ENCODE data around the gene HPCAL1. TPM values are rescaled to one million over a fixed set of nuclear protein-coding genes. Genes with fewer than 3 reads are reported as not detected.

The HPCAL1 gene
- total RNA-seq, 6 experiments from 2014 or later = 23.1 to 68.8 (median 29.1) TPM

DNA sequence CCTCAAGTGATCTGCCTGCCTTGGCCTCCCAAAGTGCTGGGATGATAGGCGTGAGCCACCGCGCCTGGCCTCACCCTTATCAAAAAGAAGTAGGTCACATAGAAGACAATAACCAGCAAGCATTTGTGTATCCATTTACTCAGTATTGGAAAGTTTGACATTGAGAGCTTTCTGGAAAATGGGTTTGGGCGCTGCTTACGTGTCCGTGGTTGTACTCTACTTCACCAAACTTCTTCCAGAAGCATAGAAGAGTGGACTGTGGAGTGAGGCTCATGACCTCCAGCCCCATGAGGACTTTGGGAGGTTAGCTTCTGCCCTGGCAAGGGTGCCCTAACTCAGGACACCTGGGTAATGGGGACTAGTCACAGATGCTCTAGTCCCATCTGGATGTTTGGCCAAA, 149.1 kb downstream of the HPCAL1 start:
- DNase-seq (no peak), ATAC-seq (no peak)
- H3K36me3 ChIP-seq = no peaks in the 10 kb centered on the region
- TF ChIP-seq POLR2A (IDR thresholded peaks at IDR 0.05) = no peak
- TF ChIP-seq, protein P1, sequence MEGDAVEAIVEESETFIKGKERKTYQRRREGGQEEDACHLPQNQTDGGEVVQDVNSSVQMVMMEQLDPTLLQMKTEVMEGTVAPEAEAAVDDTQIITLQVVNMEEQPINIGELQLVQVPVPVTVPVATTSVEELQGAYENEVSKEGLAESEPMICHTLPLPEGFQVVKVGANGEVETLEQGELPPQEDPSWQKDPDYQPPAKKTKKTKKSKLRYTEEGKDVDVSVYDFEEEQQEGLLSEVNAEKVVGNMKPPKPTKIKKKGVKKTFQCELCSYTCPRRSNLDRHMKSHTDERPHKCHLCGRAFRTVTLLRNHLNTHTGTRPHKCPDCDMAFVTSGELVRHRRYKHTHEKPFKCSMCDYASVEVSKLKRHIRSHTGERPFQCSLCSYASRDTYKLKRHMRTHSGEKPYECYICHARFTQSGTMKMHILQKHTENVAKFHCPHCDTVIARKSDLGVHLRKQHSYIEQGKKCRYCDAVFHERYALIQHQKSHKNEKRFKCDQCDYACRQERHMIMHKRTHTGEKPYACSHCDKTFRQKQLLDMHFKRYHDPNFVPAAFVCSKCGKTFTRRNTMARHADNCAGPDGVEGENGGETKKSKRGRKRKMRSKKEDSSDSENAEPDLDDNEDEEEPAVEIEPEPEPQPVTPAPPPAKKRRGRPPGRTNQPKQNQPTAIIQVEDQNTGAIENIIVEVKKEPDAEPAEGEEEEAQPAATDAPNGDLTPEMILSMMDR (IDR thresholded peaks at IDR 0.05) = no peak
- no peaks in the 10 kb centered on the region for H3K27me3 ChIP-seq
- H3K9me3 ChIP-seq = no peaks in the 10 kb centered on the region
- H3K27ac ChIP-seq = peak overlapping the region; percentile 7 to 58 (median 56)
- 95% methylated on average over 6 of the region's 6 CpGs for WGBS (ENCODE audit: insufficient coverage, low coverage, low lambda C conversion rate, missing lambda C conversion rate)
- H3K4me3 ChIP-seq = no peak overlapping the region
- peaks cover 0 to 39% (median 13%) of the 10 kb centered on the region in 4 donors for H3K4me1 ChIP-seq
- intact Hi-C loops (cut with DNase I) = no loop called here

DNA sequence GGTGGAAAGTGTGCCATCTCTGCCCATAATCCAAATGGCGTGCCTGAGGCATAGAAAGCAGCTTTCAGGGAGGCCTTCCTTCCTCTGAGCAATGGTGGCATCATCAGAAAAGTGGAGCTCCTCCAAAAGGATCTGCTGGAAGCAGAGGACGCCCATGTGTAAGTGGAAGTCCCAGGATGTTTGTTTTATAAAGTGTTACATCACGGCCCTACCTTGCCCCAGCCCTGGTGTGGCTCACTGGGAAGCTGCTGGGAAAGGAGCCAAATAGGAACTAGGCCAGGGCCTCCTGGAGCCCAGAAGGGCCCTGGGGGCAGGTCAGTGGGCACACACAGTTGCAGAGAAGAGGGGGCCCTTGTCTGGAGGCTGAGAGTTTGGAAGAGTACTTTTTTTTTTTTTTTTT, 149.6 kb downstream of the HPCAL1 start:
- TF ChIP-seq POLR2A (IDR thresholded peaks at IDR 0.05) = peak; percentile 56
- TF ChIP-seq, protein P1 (IDR thresholded peaks at IDR 0.05) = no peak
- WGBS (ENCODE audit: insufficient coverage, low coverage, low lambda C conversion rate, missing lambda C conversion rate) = 6% methylated on average over 3 of the region's 3 CpGs

DNA sequence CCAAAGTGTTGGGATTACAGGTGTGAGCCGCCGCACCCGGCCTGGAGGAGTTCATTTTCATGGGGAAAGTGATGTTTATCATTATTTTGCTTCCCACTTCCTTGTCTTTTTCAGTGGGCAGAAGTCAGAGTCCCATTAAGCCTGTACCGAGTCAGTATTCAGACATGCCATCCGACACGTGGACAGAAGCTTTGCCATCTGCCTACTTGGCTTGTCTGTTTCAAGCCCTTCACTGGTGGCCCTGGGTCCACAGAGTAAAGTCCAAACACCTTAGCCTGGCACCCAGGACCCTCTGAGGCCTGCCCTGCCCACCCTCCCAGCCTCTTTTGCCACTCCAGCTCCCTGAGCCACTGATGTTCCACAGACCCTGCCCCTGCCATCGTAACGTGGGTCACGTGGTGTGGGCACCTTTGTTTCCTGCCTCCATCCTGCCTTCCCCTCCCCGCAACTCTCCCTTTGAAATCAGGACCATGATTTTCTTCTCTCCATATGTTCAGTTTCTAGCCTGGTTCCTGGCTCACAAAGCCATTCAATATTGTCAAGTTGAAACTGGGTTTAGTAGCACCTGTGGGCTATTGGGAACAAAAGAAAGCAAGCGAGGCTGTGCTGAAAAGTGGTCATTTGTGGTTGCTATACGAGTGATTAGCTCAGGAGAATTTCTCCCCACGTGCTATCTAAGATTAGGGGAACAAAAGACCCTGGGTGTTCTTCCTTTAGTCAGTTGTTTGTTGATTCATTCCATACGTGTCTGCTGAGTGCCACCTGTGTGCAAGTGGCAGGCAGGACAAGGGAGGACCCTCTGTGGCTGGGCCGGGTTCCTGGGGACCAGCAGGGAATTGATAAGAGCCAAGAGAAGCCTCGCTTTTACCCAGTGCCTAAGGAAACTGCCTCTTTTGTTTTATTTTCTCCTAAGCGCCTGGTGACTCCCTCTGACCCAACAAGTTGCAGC, 150.5 kb downstream of the HPCAL1 start:
- Histone ChIP-seq H3K4me1 (peaks cover 0 to 39% (median 11%) of the 10 kb centered on the region in 4 donors), H3K27ac (peak overlapping the region in 1 of 3 donors; percentile 8), H3K27me3 (no peaks in the 10 kb centered on the region), H3K9me3 (no peaks in the 10 kb centered on the region), H3K4me3 (no peak overlapping the region), H3K36me3 (no peaks in the 10 kb centered on the region)
- TF ChIP-seq, protein P1 (IDR thresholded peaks at IDR 0.05) = no peak
- no peak for TF ChIP-seq POLR2A (IDR thresholded peaks at IDR 0.05)
- DNase-seq = no peak
- WGBS (ENCODE audit: insufficient coverage, low coverage, low lambda C conversion rate, missing lambda C conversion rate) = 71% methylated on average over 17 of the region's 17 CpGs
- intact Hi-C loops (cut with DNase I) = no loop called here
- no peak for ATAC-seq

More for the DNA sequence above, 149.6 kb downstream of the HPCAL1 start:
- H3K9me3 ChIP-seq = no peaks in the 10 kb centered on the region
- H3K27me3 ChIP-seq = no peaks in the 10 kb centered on the region
- H3K27ac ChIP-seq = peak overlapping the region; percentile 7 to 58 (median 56)
- intact Hi-C loops (cut with DNase I) = no loop called here
- H3K4me3 ChIP-seq = no peak overlapping the region
- peak; percentile 80 to 94 (median 88) for DNase-seq
- ATAC-seq = peak; percentile 34 to 64 (median 48)
- H3K36me3 ChIP-seq = no peaks in the 10 kb centered on the region
- H3K4me1 ChIP-seq = peaks cover 0 to 35% (median 11%) of the 10 kb centered on the region in 4 donors

DNA sequence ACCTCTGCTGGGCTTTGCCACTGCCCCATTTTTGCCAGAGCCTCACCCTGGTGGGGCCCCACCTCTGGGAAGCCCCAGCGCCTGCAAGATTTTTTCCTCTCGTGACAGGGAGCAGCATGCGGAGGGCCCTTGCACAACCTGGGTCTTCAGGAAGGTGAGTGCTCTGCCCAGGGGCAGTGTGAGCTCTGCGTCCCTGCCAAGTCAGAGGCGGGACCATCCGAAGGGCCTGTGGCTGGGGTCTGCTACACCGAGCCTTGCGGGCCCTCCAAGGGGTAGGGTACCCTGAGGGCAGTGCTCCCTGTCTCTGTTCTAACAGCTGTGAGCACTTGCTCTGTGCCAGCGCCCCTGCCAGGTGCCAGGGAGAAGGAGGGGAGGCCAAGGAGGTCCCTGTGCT, 151.2 kb downstream of the HPCAL1 start:
- Histone ChIP-seq H3K36me3 (no peaks in the 10 kb centered on the region), H3K4me1 (peaks cover 0 to 39% (median 11%) of the 10 kb centered on the region in 4 donors), H3K4me3 (no peak overlapping the region), H3K27me3 (no peaks in the 10 kb centered on the region), H3K27ac (no peak overlapping the region), H3K9me3 (no peaks in the 10 kb centered on the region)
- 80% methylated on average over 1 of the region's 9 CpGs for WGBS (ENCODE audit: insufficient coverage, low coverage, low lambda C conversion rate, missing lambda C conversion rate)
- DNase-seq = no peak
- TF ChIP-seq, protein P1 (IDR thresholded peaks at IDR 0.05) = no peak
- no peak for TF ChIP-seq POLR2A (IDR thresholded peaks at IDR 0.05)
- no peak for ATAC-seq
- intact Hi-C loops (cut with DNase I) = no loop called here

Measured in right lobe of liver (tissue), 6 donors.